Measurements from ENCODE around the gene CELSR2.

Gene CELSR2

GRCh38 chr1:109252893-109253802 is 3.8 kb downstream of the CELSR2 start:
- no peak for DNase-seq

- no peak for DNase-seq
These were observed 4.7 kb downstream of the CELSR2 start for GRCh38 chr1:109253803-109254620.

GRCh38 chr1:109254621-109255096 is 5.3 kb downstream of the CELSR2 start:
- DNase-seq, result no peak

GRCh38 chr1:109255097-109255651 is 5.8 kb downstream of the CELSR2 start:
- no peak for DNase-seq

- DNase-seq, result no peak
These were observed 6.3 kb downstream of the CELSR2 start for GRCh38 chr1:109255678-109256077.

GRCh38 chr1:109256085-109256484 is 6.7 kb downstream of the CELSR2 start:
- DNase-seq, result no peak

GRCh38 chr1:109256971-109257681 is 7.8 kb downstream of the CELSR2 start:
- no peak for DNase-seq

GRCh38 chr1:109257682-109258421 is 8.5 kb downstream of the CELSR2 start:
- no peak for DNase-seq

- DNase-seq, result no peak
These were observed 9.4 kb downstream of the CELSR2 start for GRCh38 chr1:109258481-109259466.

GRCh38 chr1:109259674-109260557 is 10.6 kb downstream of the CELSR2 start:
- no peak for DNase-seq

- no peak for DNase-seq
These were observed 11.7 kb downstream of the CELSR2 start for GRCh38 chr1:109261006-109261405.

GRCh38 chr1:109261578-109261977 is 12.2 kb downstream of the CELSR2 start:
- no peak for DNase-seq

- DNase-seq, result no peak
These were observed 13.1 kb downstream of the CELSR2 start for GRCh38 chr1:109262231-109263055.

- DNase-seq, result no peak
These were observed 13.9 kb downstream of the CELSR2 start for GRCh38 chr1:109263234-109263596.

GRCh38 chr1:109263597-109264378 is 14.4 kb downstream of the CELSR2 start:
- peak; percentile 72 for DNase-seq

GRCh38 chr1:109264379-109264755 is 15.0 kb downstream of the CELSR2 start:
- DNase-seq, result no peak

GRCh38 chr1:109265016-109265415 is 15.7 kb downstream of the CELSR2 start:
- DNase-seq, result no peak

- DNase-seq, result no peak
These were observed 16.5 kb downstream of the CELSR2 start for GRCh38 chr1:109265741-109266330.

Measured in CD4-positive, alpha-beta T cell treated with Interleukin-10 for 1 hour (primary cell).